ENCODE data around the gene RAPGEF1.
A peak's percentile ranks its signal among the peaks of the same experiment; 100 is the strongest.

The RAPGEF1 gene

GRCh38 chr9:131739959-131740648 is at the start of gene RAPGEF1:
Gene RAPGEF1 (minus strand): TSS chr9:131740076. CDS start chr9:131739830, 246 bp downstream.
- no peak for DNase-seq (ENCODE audit: low read depth, low spot score)
- in situ Hi-C loops (cut with HindIII; ENCODE audit: low sequenced_read_pairs), result no loop called here
- peak; percentile 65 for TF ChIP-seq CTCF (IDR thresholded peaks at IDR 0.05; ENCODE audit: low read depth, low read length)
- H3K4me3 ChIP-seq (ENCODE audit: low read depth, low read length), result peak within 1 kb of the TSS; percentile 69

GRCh38 chr9:131788851-131789250 is 49.0 kb upstream of the RAPGEF1 start:
- in situ Hi-C loops (cut with HindIII; ENCODE audit: low sequenced_read_pairs), result no loop called here
- no peak for TF ChIP-seq CTCF (IDR thresholded peaks at IDR 0.05; ENCODE audit: low read depth, low read length)
- DNase-seq (ENCODE audit: low read depth, low spot score), result no peak

GRCh38 chr9:131787838-131788237 is 48.0 kb upstream of the RAPGEF1 start:
- TF ChIP-seq CTCF (IDR thresholded peaks at IDR 0.05; ENCODE audit: low read depth, low read length), result no peak
- no peak overlapping the region for H3K4me3 ChIP-seq (ENCODE audit: low read depth, low read length)
- in situ Hi-C loops (cut with HindIII; ENCODE audit: low sequenced_read_pairs), result no loop called here
- DNase-seq (ENCODE audit: low read depth, low spot score), result no peak

More at GRCh38 chr9:131788851-131789250, 49.0 kb upstream of the RAPGEF1 start:
- H3K4me3 ChIP-seq (ENCODE audit: low read depth, low read length), result no peak overlapping the region

GRCh38 chr9:131784748-131785501 is 45.0 kb upstream of the RAPGEF1 start:
- H3K4me3 ChIP-seq (ENCODE audit: low read depth, low read length), result no peak overlapping the region
- no peak for DNase-seq (ENCODE audit: low read depth, low spot score)
- in situ Hi-C loops (cut with HindIII; ENCODE audit: low sequenced_read_pairs), result no loop called here
- TF ChIP-seq CTCF (IDR thresholded peaks at IDR 0.05; ENCODE audit: low read depth, low read length), result no peak

- DNase-seq (ENCODE audit: low read depth, low spot score), result no peak
- no peak for TF ChIP-seq CTCF (IDR thresholded peaks at IDR 0.05; ENCODE audit: low read depth, low read length)
- in situ Hi-C loops (cut with HindIII; ENCODE audit: low sequenced_read_pairs), result no loop called here
- H3K4me3 ChIP-seq (ENCODE audit: low read depth, low read length), result no peak overlapping the region
Measured at GRCh38 chr9:131781069-131781468, 41.2 kb upstream of the RAPGEF1 start.

GRCh38 chr9:131776473-131776872 is 36.6 kb upstream of the RAPGEF1 start:
- TF ChIP-seq CTCF (IDR thresholded peaks at IDR 0.05; ENCODE audit: low read depth, low read length), result no peak
- no peak overlapping the region for H3K4me3 ChIP-seq (ENCODE audit: low read depth, low read length)
- in situ Hi-C loops (cut with HindIII; ENCODE audit: low sequenced_read_pairs), result no loop called here
- DNase-seq (ENCODE audit: low read depth, low spot score), result peak; percentile 39
